Suprapubic skin (tissue), 4 donors: Measurements from ENCODE around the gene NCKAP5.

ENCODE experiments used
- CTCF ChIP-seq, 2 donors: fragments of 200-600 bp in 1 of 2; fragments of 450-650 bp in 1 of 2; sonication (generic) in 1 of 2; IDR thresholded peaks; one replicate each; pipeline ENCODE4 v1.5.1; 2016 to 2019; ENCODE audit warnings: antibody characterized with exemption in 2 of 2, mild to moderate bottlenecking in 1 of 2, moderate library complexity in 1 of 2
- POLR2A ChIP-seq, 2 donors: fragments of 450-650 bp; IDR thresholded peaks; one replicate each; pipeline ENCODE4 v1.6.1; 2017; ENCODE audit warnings: antibody characterized with exemption in 2 of 2, mild to moderate bottlenecking in 2 of 2, moderate library complexity in 2 of 2
- POLR2AphosphoS5 ChIP-seq, 3 donors: sonication (generic); formaldehyde crosslinking; IDR thresholded peaks; one replicate each; pipeline ENCODE4 v1.6.1; 2017; ENCODE audit warnings: antibody characterized with exemption in 3 of 3

GRCh38 chr2:132668189-132668823 lies 900.0 kb downstream of the NCKAP5 start:
- no peak for TF ChIP-seq CTCF (IDR thresholded peaks at IDR 0.05)
- TF ChIP-seq POLR2A (IDR thresholded peaks at IDR 0.05): no peak
- no peak for TF ChIP-seq POLR2AphosphoS5 (IDR thresholded peaks at IDR 0.05)
